Measurements from ENCODE around the gene ADGRD1.

ADGRD1 gene

DNA sequence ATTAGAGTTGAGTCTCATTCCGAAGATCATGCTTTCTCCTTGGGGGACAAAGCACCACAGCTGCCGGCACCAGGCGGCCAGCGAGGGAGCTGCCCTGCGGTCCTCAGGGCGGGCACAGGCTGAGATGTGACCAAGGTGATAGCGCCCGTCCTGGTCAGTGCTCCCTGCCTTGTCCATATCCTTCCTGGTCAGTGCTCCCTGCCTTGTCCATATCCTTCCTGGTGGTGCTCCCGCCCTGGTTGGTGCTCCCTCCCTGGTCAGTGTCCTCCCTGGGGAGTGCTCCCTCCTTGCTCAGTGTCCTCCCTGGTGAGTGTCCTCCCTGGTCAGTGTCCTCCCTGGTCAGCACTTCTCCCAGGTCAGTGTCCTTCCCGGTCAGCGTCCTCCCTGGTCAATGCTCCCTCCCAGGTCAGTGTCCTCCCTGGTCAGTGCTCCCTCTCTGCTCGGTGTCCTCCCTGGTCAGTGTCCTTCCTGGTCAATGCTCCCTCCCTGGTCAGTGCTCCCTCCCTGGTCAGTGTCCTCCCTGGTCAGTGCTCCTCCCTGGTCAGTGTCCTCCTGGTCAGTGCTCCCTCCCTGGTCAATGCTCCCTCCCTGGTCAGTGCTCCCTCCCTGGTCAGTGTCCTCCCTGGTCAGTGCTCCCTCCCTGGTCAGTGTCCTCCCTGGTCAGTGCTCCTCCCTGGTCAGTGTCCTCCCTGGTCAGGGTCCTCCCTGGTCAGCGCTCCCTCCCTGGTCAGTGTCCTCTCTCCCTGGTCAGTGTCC is 92.2 kb downstream of the ADGRD1 start:
- no peak for DNase-seq

DNA sequence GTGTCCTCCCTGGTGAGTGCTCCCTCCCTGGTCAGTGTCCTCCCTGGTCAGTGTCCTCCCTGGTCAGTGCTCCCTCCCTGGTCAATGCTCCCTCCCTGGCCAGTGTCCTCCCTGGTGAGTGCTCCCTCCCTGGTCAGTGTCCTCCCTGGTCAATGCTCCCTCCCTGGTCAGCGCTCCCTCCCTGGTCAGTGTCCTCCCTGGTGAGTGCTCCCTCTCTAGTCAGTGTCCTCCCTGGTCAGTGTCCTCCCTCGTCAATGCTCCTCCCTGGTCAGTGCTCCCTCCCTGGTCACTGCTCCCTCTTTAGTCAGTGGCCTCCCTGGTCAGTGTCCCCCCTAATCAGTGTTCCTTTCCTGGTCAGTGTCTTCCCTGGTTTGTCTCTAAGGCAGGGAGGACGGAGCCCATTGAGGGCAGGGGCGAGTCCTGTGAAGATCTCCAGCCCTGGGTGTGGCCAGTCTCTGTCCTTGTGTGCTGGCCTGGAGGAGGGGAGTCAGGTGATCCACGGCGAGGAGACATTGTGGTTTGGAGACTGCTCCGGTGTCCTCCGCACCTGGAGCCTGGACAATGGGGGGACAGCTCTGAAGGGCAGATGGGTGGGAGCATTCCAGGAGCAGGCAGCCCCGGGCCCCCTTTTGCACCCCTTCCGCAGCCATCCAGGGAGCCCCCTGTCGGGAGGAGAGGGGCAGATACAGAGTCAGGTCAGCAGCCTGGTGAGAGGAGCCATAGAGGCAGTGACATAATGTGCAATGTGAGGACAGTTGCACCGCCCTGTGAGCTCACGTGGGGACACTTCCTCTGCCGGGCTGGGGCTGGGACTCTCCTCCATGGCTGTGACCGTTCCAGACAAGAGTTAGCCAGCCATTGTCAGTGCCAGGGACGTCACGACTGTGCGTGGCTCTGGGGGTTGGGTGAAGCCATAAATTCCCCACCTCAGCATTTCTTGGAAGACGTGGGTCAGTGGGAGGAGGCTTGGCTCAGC is 93.4 kb downstream of the ADGRD1 start:
- DNase-seq = no peak

DNA sequence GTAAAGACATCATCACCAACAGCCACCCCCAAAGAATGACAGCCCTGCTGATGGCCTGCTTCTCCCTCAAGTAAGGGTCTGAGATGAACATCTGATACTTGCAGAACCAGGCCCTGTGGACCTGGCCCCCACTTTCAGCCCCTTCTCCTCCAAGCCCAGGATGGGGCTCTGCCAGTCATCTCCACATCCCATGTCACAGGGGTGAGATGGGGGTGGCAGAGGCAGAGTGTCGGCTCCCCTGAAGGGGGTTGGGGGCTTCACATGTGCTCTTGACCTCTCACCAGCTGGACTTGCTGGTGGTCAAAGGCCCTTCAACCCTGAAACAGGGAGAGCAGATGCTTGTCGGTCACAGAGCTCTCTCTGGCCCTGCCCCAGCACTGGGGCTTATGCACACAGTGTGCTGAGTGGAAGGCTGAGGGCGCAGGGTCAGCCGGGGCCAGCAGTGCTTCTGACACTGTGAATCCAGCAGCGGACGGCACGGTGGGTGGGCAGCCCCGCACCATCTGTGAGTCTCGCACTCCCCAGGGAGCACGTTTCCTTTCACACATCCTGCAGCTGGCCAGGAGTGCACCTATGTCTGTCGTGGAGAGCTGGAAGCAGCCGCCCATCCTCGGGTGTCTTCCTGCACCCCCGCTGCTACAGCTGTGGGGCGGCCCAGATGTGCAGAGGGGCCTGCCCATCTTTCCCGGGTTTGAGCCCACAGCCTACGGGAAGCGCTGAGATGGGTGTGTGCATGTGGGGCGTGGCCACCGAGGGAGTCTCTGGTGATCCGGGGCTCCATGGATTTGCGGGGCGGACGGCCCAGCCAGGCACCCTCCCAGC is 94.3 kb downstream of the ADGRD1 start:
- no peak for DNase-seq

DNA sequence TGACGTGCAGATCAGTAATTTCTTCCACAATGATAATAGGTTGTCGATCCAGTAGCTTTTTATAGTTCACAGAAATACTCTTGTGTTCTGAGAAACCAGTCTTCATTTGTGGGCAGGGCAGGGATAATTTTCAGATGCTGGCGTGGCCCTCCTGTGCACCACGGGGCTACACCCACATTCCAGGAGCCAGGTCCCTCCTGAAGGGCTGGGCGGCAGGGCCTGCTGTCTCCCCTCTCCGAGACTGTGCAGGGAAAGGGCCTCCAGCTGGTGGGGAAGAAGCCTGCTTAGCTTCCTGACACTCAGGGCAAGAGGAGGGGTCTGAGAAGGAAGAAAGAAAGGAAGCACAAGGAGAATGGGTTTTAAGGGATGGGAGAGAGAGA is 94.9 kb downstream of the ADGRD1 start:
- DNase-seq = no peak

DNA sequence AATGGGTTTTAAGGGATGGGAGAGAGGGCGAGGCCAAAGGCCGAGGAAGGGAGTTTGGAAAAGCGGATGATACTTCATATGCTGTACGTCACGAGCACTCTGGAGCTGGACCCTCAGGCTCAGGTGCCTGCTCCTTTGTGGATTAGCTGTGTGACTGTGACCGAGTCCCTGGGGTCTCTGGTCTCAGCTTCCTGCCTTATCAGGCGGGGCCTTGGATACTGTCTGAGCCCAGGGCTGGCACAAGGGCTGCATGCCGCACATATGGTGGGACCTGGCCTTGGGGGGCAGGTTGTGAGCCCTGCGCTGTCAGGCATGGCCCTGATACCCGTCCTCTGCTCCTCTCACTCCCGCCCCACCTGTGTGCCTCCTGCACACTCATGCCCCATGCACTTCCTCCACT is 95.3 kb downstream of the ADGRD1 start:
- no peak for DNase-seq

DNA sequence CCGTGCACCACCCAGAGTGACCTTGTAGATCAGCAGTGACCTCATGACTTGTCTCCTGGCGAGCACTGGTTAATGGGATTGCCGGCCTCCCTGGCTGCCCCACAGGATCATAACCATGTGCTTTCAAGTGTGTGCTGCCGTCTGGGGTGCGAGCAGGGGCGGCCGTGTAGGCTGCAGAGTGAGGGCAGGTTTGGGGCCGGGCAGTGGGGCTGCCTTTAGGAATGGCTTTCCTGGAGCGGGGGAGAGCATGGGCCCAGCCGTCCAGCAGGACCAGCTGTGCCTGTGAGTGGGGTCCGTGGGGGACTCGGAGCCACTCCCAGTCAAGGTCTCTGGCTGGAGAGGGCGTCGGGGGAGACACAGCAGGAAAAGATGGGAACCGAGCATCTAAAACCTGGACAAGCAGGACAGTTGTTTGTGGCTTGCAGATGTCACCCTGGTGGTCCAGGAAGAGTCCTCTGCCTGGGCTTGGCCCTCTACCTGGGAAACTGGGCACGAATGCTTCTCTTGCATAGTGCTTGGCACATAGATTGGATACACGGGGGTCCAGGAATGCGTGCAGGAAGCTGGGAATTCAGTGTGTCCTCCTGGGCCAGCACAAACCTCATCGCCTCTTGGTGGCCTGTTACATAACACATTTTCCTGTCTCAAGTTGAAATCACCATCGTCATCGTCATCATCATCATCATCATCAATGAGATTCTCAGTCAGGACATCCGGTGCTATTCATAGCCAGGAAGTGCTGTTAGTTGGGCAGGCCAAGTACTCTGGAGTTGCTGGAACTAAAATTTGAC is 96.0 kb downstream of the ADGRD1 start:
- DNase-seq = no peak

DNA sequence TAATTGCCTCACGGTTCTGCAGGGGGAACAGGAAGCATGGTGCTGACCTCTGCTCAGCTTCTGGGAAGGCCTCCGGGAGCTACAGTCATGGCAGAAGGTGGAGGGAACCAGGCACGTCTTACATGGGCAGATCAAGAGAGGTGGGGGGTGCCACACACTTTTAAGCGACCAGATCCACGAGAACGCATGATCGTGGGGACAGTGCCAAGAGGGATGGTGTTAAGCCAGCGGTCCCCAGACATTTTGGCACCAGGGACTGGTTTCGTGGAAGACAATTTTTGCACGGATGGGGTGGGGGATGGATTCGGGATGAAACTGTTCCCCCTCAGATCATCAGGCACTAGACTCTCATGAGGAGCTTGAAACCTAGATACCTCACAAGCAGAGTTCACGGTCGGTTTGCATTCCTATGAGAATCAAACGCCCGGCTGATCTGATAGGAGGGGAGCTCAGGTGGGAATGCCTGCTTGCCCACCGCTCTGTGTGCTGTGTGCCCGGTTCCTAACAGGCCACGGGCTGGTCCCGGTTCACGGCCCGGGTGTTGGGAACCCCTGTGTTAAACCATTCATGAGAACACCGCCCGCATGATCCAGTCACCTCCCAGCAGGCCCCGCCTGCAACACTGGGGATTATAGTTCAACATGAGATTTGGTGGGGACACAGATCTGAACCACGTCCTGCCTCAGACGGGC is 96.9 kb downstream of the ADGRD1 start:
- no peak for DNase-seq

DNA sequence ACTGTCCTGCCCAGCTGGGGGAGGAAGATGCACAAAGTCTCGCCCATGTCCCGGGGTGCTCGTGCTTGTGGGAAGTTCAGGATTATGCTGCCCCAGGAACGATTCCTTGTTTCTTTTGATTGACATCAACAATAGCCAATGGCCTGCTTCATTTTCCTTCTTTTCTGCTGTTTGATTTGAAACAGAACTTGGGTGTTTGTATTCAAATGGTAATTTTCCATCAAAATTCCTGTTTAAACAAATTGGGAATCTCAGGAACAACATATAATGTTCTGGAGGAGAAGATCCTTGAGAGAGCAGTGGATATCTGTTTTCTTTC is 97.4 kb downstream of the ADGRD1 start:
- DNase-seq = no peak

DNA sequence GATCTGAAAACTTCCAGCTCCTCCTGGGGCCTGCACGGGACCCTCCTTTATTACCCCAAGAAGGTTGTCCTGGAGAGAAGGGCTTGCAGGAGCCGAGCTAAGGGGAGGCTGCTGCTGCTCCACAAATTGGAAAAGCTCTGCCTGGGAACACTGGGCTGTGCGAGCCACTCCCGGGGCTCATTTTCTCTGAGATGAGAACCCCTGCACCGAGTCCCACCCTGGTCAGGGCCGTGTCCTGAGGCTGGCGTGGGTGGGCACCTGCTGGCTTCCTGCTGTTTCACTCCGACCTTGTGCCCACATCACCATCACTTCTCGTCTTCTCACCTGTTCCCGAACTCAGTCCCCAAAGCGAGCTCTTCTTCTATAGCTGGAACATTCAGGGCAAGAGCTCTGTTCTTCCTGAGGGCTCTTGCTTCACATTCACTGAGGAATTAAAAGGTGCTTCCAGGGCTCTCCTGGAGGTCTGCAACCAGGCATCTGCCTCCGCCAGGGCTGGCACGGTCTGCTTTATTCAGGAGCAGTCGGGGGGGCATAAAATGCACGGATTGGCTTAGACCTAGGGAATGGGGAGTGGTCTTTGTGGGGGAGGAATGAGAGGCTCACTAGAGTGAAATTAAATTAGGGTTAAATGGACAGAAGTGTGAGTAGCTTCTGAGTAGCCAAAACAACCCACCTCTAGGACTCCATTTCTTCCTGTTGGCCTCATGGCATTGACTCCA is 98.5 kb downstream of the ADGRD1 start:
- DNase-seq = no peak

DNA sequence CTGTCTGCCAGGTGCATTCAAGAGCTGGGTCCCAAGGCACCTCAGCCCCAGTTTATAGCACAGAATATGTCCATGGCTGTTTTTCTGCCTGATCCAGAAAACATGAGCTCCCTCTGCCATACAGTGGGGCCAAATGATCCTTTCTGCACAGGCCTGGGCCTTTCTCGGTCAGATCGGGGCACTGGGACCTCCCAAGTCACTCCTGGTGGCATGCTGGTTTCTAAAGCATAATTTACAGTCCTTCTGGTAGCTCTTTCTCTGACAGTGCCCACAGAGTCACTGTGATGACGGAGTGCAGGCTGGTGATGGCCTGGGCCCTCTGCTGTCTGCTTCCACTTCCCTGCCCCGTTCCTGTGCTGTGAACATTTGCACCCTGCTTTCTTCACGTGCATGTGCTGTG is 99.2 kb downstream of the ADGRD1 start:
- no peak for DNase-seq

DNA sequence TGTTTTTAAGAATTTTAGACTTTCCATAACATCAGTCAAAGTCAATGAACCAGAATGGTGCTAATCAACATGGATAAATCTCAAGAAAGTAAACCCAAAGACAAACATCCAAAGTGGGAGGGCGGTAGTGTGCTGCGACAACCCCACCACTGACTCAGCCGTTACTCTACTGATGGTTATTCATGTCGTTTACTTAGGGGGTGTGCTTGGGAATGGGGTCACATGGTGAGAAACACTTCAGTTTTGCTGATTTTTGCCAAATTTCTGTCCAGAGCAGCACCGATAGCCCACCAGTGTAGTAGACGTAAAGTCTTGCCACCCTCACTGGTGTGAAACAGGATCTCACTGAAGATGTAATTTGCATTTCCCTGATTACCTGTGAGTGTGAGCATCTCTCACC is 99.9 kb downstream of the ADGRD1 start:
- no peak for DNase-seq

DNA sequence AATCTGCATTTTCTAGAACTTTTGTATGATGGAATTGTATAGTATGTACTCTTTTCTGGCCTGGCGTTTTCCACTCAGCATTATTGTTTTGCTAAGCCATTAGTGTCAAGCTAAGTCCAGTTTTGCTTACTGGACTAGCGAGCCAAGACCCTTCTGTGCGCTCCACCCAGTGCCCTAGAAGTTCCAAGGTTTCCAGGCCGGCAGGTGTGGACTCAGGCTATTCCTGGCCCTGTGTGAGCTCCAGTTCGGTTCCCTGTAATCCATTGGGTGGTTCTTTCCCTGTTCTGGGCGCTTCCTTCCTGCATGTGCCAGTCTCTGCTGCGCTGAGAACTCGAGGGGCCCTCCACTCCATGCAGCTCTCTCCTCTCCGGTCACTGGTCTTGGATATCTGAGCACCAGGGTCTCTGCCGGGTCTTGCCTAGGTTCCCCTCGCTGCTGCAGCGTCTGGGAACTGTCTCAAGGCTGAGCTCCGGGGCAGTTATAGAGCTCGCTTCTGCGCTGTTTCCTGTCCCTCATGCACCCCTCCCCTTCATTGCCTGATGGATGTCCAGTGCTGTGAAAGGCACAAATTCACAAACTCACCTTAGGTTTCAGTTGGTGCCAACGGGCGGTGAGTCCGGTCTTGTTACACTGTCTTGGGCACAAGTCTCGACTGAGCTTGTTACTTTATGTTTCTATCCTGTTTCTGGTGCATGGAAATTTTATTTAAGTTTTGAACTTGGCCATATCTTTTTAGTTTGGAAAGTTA is 100.8 kb downstream of the ADGRD1 start:
- DNase-seq = no peak

DNA sequence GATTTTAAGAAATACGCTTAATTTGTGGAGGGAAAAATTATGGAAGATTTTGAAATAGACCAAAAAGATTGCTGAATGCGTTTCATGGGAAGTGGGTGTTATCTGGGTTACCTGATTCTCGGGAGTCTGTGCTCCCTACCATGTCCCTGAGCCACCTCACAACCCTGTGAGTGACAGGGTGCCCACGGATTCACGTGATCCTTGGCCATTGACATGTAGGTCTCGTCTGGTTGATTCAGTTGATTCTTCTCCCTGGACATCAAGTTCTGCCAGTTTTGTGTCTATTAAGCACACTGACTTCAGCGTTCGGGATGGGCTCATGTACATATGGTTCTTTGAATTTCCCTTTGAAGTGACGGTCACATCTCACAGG is 101.4 kb downstream of the ADGRD1 start:
- DNase-seq = no peak

DNA sequence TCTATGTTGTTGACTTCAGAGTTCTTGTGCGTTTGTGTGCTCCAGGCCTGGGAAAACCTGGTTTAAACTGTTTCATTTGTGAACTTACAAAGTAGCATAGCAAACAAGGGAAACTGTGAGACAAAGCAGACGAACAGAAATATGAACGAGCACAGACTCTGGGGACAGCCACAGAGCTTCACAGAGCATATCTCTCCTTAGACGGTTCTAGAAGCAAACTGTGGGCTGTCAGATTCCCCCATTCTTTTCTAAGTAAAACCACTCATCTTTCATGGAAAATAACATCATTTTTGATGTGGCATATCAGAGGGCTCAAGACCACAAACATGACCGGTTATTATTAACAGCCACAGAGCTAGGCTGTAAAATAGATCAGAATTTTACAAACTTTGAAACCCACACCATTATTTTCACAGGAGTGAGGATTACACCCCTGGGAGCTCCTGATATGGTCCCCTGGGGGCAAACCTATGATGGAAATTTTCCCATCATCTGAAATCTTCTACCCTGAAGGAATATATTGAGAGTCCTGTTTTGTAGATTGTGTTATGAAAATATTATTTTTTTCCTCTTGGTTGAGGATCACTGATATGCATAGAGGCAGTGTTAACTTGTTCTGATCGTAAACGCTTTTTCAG is 102.0 kb downstream of the ADGRD1 start:
- no peak for DNase-seq

DNA sequence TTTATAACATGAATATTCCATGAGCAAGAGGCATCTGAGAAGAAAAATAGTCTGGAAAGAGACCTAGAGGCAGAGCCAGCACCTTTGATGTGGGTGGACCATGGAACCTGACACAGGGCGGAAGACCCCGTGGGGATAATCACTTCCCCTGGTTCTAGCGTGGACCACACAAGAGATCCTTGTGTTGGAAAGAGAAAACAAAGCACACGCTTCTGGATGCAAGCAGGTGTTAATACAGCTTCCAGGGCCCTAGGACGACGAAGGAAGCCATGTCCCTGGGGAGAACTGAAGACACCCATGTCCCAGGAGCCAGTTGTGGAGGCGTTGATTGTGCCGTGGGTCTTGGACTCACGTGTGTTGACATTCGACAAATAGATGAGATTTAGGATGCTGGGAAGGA is 102.9 kb downstream of the ADGRD1 start:
- no peak for DNase-seq

DNA sequence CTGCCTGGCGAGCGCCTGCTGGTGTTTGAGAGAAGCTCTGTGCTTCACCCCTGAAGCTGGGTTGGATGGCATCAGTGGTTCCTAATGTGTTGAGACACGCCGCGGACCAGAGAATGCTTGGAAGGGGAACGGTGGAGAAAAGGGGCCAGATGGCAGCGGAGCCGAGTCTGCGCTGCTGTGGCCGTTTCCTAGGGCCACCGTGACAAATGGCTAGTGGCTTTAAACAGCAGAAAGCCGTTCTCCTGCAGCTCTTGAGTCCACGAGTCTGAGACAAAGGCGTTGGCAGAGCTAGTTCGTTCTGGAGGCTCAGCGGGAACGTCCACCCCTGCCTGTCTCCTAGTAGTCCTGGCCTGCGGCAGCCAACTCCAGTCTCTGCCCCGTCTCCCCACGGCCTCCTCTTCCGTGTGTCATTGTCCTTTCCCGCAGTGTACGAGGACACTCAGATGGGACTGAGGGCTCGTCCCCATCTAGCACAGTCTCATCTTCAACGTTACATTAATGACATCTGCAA is 103.6 kb downstream of the ADGRD1 start:
- no peak for DNase-seq

DNA sequence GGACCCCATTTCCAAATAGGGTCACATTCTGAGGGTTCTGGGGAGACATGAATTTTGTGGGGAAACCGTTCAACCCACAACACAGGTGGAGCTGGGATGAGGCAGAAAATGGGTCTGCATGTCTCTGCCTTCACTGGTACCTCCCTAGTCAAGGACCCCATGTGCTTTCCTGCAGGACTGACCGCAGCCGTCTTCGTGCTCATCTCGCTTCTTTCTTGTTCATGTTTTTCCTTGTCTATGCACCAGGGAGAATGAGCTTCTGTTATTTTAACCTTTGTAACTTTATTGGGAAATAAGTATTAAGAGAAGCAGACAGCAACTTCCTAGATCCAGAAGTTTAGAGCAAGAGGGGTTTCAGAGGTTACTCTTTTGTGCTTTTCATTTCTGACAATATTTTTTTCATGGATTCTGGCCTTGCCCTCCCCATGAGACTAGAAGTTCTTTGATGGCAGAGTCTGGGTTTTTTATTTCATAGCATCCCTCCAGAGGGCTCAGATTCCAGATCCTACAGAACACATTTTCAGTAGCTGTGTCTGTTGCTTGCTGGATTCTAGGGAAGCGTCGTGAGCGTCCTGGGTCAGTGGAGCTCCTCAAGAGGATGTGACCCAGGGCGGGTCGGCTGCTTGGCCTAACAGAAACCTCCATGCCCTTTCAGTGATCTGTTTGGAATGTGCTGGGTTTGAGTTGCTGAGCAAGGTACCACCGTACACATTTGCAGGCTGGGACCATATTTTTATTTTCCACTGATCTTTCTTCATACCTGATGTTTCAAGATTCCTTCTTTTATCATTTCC is 104.2 kb downstream of the ADGRD1 start:
- no peak for DNase-seq

DNA sequence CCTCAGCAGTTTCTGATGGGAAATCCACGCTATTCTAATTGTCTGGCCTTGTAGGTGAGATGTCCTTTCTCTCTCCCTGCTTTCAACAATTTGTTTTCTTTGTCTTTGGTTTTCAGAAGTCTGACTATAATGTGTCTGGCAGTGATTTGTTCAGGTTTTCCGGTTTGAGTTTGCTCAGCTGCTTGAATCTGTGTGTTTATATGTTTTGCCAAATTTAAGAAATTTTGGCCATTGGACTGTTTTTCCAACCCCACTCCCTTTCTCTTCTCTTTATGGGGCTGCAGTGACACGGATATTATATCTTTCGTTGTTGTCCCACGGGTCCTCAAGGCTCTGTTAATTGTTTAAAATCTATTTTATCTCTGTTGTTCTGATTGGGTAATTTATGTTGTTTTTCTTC is 105.0 kb downstream of the ADGRD1 start:
- no peak for DNase-seq
